GM12872 (cell line): ENCODE measurements around the gene TM4SF18.
A peak's percentile ranks its signal among the peaks of the same experiment; 100 is the strongest.

ENCODE experiments used
- CTCF ChIP-seq: IDR thresholded peaks from 3 replicates; pipeline ENCODE4 v1.5.1; 2011; ENCODE audit warnings: low read depth, mild to moderate bottlenecking, low read length, moderate library complexity; ENCODE audit not compliant: insufficient read depth

Gene TM4SF18

GRCh38 chr3:149364624-149365023 lies 31.2 kb upstream of the TM4SF18 start:
- TF ChIP-seq CTCF, result no peak

GRCh38 chr3:149363053-149363452 lies 29.6 kb upstream of the TM4SF18 start:
- TF ChIP-seq CTCF, result no peak

DNA sequence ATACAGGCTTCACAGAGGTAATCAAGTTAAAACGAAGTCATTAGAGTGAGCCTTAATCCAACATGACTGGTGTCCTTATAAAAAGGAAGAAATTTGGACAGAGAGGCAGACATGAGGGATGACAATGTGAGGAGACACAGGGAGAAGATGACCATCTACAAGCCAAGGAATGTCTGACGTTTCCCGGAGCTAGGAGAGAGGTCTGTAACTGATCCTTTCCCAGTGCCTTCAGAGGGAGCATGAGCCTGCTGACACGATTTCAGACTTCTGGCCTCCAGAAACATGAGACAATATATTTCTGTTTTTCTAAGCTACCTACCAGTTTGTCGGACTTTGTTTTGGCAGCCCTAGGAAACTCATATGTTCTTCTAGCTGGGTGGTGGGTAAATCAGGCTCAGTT lies 28.9 kb upstream of the TM4SF18 start:
- no peak for TF ChIP-seq CTCF

GRCh38 chr3:149356630-149357029 lies 23.2 kb upstream of the TM4SF18 start:
- TF ChIP-seq CTCF, result no peak

DNA sequence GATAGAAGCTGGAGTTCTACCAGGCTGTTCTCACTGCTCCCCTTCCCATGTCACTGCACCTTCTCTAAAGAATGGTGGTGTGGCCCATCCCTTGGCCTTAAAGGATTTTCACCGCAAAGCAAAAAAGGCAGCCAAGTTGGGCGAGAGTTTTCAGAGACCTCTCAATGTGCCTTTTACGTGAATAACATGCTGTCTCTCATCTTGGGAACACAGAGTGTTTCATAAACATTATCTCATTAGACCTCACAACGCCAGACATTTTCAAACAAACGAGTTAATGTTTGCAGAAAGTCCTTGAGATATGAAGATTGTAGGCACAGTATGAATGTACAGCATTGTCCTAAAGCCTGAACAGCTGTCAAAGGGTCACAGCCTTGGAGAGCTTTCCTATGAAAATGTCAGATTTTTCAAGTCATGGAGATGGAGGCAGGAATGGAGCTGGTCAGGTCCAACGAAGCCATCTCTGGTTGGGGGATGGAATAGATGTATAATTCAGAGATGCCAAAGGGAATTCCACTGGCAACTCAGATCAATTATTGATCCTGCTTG lies 22.7 kb upstream of the TM4SF18 start:
- TF ChIP-seq CTCF, result no peak

GRCh38 chr3:149353581-149354184 lies 20.2 kb upstream of the TM4SF18 start:
- TF ChIP-seq CTCF, result no peak

DNA sequence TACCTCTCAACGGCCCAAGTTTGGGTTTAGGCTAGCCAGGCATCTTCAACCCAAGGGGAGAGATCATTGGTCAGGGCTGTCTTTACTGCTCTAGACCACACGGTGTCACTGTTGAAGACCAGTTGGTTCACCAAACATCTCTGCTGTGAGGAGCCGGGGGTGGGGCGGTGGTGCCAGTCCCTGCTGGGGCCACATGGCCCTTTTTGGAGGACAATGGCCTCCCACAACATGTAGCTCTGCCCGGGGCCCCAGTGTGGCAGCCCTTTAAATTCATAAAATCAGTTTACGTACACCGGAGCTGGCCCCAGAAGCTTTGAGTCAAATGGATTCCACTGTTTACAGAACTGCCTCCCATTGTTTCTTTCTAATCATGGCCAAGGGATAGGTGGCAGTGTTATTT lies 19.1 kb upstream of the TM4SF18 start:
- peak; percentile 85 for TF ChIP-seq CTCF
